B cell (primary cell): ENCODE results near the gene DKKL1.

Source experiments
- CTCF ChIP-seq: fragments of 200-600 bp; IDR thresholded peaks from one replicate; pipeline ENCODE4 v1.8.0; 2022; ENCODE audit warnings: antibody characterized with exemption, mild to moderate bottlenecking
- EZH2 ChIP-seq: IDR thresholded peaks from 2 replicates; pipeline ENCODE4 v1.6.1; 2012; ENCODE audit warnings: borderline replicate concordance, low read depth, mild to moderate bottlenecking, moderate library complexity, low read length; ENCODE audit not compliant: insufficient read depth, poor library complexity, severe bottlenecking

GRCh38 chr19:49343123-49343522 is 20.6 kb upstream of the DKKL1 start:
- TF ChIP-seq EZH2 (no peak), CTCF (no peak)
